Astrocyte (in vitro differentiated cells and primary cell): ENCODE results near the gene LRG1. TPM values are rescaled to one million over a fixed set of nuclear protein-coding genes. Genes with fewer than 3 reads are reported as not detected.

Experiments used
- DNase-seq: peaks from one replicate; pipeline ENCODE4 v3.0.0-alpha.2; 2010; ENCODE audit warnings: low read depth
- FAIRE-seq: peaks from 2 replicates; lab custom pipeline; 2011; peaks lifted over from hg19 to GRCh38; lab: Jason Lieb, UNC
- H2AFZ ChIP-seq: 2 replicates; pipeline ENCODE4 v1.6.0; 2012; ENCODE audit warnings: low read depth, low read length, inconsistent platforms
- H3K27ac ChIP-seq: 2 replicates; pipeline ENCODE4 v1.5.1; 2011; ENCODE audit warnings: low read depth, low read length, inconsistent platforms
- H3K27me3 ChIP-seq: 2 replicates; pipeline ENCODE4 v1.6.0; 2011; ENCODE audit warnings: low read length, inconsistent platforms; ENCODE audit not compliant: insufficient read depth
- H3K36me3 ChIP-seq: 2 replicates; pipeline ENCODE4 v1.5.1; 2011; ENCODE audit warnings: low read length, inconsistent platforms; ENCODE audit not compliant: insufficient read depth
- H3K4me1 ChIP-seq: 2 replicates; pipeline ENCODE4 v1.5.1; 2011; ENCODE audit warnings: low read length, inconsistent platforms; ENCODE audit not compliant: insufficient read depth
- H3K4me2 ChIP-seq: 2 replicates; pipeline ENCODE4 v1.6.0; 2012; ENCODE audit warnings: low read length, inconsistent platforms
- H3K4me3 ChIP-seq: 2 replicates; pipeline ENCODE4 v1.5.1; 2011; ENCODE audit warnings: low read depth, mild to moderate bottlenecking, low read length, inconsistent platforms; ENCODE audit not compliant: insufficient read depth
- H3K79me2 ChIP-seq: 2 replicates; pipeline ENCODE4 v1.6.0; 2012; ENCODE audit warnings: mild to moderate bottlenecking, low read length, inconsistent platforms; ENCODE audit not compliant: insufficient read depth
- H3K9ac ChIP-seq: 2 replicates; pipeline ENCODE4 v1.6.0; 2012; ENCODE audit warnings: mild to moderate bottlenecking, low read length, inconsistent platforms
- H3K9me3 ChIP-seq: 2 replicates; pipeline ENCODE4 v1.5.1; 2012; ENCODE audit warnings: low read depth, mild to moderate bottlenecking, low read length, inconsistent platforms; ENCODE audit not compliant: insufficient read depth
- H4K20me1 ChIP-seq: 2 replicates; pipeline ENCODE4 v1.6.0; 2012; ENCODE audit warnings: low read length, inconsistent platforms; ENCODE audit not compliant: insufficient read depth
- H3K27ac Mint-ChIP-seq: one replicate; pipeline ENCODE4 v1.8.0; 2021; ENCODE audit warnings: mild to moderate bottlenecking, mixed read lengths; ENCODE audit not compliant: unreplicated experiment
- H3K27me3 Mint-ChIP-seq: one replicate; pipeline ENCODE4 v1.8.0; 2021; ENCODE audit warnings: low read depth, mixed read lengths; ENCODE audit not compliant: unreplicated experiment
- H3K36me3 Mint-ChIP-seq: one replicate; pipeline ENCODE4 v1.8.0; 2021; ENCODE audit warnings: low read depth, mixed read lengths; ENCODE audit not compliant: unreplicated experiment
- H3K4me1 Mint-ChIP-seq: one replicate; pipeline ENCODE4 v1.8.0; 2021; ENCODE audit warnings: low read depth, mixed read lengths; ENCODE audit not compliant: unreplicated experiment
- H3K4me3 Mint-ChIP-seq: one replicate; pipeline ENCODE4 v1.8.0; 2021; ENCODE audit warnings: mild to moderate bottlenecking, moderate library complexity, mixed read lengths; ENCODE audit not compliant: unreplicated experiment
- H3K9me3 Mint-ChIP-seq: one replicate; pipeline ENCODE4 v1.8.0; 2021; ENCODE audit warnings: mild to moderate bottlenecking, mixed read lengths; ENCODE audit not compliant: unreplicated experiment
- EZH2 ChIP-seq: IDR thresholded peaks from 2 replicates; pipeline ENCODE4 v1.6.1; 2012; ENCODE audit warnings: mild to moderate bottlenecking, low read length, inconsistent platforms; ENCODE audit not compliant: insufficient read depth
- total RNA-seq: library from RNA; stranded (reverse); gene quantifications from 2 replicates; pipeline ENCODE4 v1.2.1, GENCODE V29; 2021
- TF ChIP-seq, protein P1 (sequence below): IDR thresholded peaks from 2 replicates; pipeline ENCODE4 v1.5.1; 2011; ENCODE audit warnings: low read depth, mild to moderate bottlenecking, inconsistent platforms, low read length, moderate library complexity; ENCODE audit not compliant: insufficient read depth

The LRG1 gene
- total RNA-seq, 1 donor from 2014 or later, result 0.14 TPM

- FAIRE-seq (no peak), DNase-seq (no peak)
- H3K9ac ChIP-seq, result no peak overlapping the region
- Mint-ChIP-seq H3K27ac (no peak overlapping the region), H3K4me1 (no peaks in the 10 kb centered on the region), H3K9me3 (no peaks in the 10 kb centered on the region), H3K36me3 (no peaks in the 10 kb centered on the region), H3K27me3 (peaks cover 18% of the 10 kb centered on the region), H3K4me3 (no peak overlapping the region)
- H2AFZ ChIP-seq, result no peak overlapping the region
- H3K4me2 ChIP-seq, result no peak overlapping the region
- TF ChIP-seq, protein P1, sequence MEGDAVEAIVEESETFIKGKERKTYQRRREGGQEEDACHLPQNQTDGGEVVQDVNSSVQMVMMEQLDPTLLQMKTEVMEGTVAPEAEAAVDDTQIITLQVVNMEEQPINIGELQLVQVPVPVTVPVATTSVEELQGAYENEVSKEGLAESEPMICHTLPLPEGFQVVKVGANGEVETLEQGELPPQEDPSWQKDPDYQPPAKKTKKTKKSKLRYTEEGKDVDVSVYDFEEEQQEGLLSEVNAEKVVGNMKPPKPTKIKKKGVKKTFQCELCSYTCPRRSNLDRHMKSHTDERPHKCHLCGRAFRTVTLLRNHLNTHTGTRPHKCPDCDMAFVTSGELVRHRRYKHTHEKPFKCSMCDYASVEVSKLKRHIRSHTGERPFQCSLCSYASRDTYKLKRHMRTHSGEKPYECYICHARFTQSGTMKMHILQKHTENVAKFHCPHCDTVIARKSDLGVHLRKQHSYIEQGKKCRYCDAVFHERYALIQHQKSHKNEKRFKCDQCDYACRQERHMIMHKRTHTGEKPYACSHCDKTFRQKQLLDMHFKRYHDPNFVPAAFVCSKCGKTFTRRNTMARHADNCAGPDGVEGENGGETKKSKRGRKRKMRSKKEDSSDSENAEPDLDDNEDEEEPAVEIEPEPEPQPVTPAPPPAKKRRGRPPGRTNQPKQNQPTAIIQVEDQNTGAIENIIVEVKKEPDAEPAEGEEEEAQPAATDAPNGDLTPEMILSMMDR, result no peak
- TF ChIP-seq EZH2, result no peak
- H3K4me3 ChIP-seq, result no peak overlapping the region
- no peaks in the 10 kb centered on the region for H3K27me3 ChIP-seq
- no peaks in the 10 kb centered on the region for H4K20me1 ChIP-seq
- H3K9me3 ChIP-seq, result no peaks in the 10 kb centered on the region
- no peak overlapping the region for H3K27ac ChIP-seq
- no peaks in the 10 kb centered on the region for H3K4me1 ChIP-seq
- H3K79me2 ChIP-seq, result no peaks in the 10 kb centered on the region
- no peaks in the 10 kb centered on the region for H3K36me3 ChIP-seq
Observed at GRCh38 chr19:4513248-4513647, 26.6 kb downstream of the LRG1 start.

DNA sequence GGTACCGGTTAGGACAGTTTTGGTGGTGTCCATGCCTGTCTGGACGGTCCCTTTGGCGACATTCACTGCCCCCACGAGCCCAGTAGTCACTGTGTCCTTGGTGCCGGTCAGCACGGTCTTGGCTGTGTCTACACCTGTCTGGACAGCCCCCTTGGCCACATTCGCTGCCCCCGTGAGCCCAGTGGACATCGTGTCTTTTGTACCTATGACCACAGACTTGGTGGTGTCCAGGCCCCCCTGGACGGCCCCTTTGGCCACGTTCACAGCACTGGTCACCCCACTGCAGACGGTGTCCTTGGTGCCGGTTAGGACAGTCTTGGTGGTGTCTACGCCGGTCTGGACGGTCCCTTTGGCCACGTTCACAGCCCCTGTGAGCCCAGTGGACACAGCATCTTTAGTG is 27.8 kb downstream of the LRG1 start:
- TF ChIP-seq, protein P1, result no peak
- TF ChIP-seq EZH2, result no peak
- Histone ChIP-seq H3K4me1 (peaks cover 2% of the 10 kb centered on the region), H3K4me3 (no peak overlapping the region), H3K9ac (no peak overlapping the region), H3K4me2 (no peak overlapping the region), H3K36me3 (no peaks in the 10 kb centered on the region), H3K79me2 (no peaks in the 10 kb centered on the region), H3K9me3 (no peaks in the 10 kb centered on the region), H4K20me1 (no peaks in the 10 kb centered on the region), H3K27me3 (no peaks in the 10 kb centered on the region), H3K27ac (no peak overlapping the region), H2AFZ (no peak overlapping the region)
- no peaks in the 10 kb centered on the region for H3K4me1 Mint-ChIP-seq
- H3K36me3 Mint-ChIP-seq, result no peaks in the 10 kb centered on the region
- no peak for DNase-seq
- H3K27ac Mint-ChIP-seq, result no peak overlapping the region
- H3K4me3 Mint-ChIP-seq, result no peak overlapping the region
- peaks cover 18% of the 10 kb centered on the region for H3K27me3 Mint-ChIP-seq
- no peaks in the 10 kb centered on the region for H3K9me3 Mint-ChIP-seq
- no peak for FAIRE-seq

DNA sequence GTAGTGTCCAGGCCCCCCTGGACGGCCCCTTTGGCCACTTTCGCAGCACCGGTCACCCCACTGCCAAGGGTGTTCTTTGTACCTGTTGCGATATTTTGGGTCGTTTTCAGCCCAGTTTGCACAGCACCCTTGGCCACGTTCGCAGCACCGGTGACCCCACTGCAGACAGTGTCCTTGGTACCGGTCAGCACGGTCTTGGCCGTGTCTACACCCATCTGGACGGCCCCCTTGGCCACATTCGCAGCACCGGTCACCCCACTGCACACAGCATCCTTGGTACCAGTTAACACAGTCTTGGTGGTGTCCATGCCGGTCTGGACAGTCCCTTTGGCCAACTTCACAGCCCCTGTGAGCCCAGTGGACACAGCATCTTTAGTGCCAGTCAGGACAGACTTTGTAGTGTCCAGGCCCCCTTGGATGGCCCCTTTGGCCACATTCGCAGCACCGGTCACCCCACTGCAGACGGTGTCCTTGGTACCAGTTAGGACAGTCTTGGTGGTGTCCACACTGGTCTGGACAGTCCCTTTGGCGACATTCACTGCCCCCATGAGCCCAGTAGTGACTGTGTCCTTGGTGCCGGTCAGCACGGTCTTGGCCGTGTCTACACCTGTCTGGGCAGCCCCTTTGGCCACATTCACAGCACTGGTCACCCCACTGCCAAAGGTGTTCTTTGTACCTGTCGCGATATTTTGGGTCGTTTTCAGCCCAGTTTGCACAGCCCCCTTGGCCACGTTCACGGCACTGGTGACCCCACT is 28.4 kb downstream of the LRG1 start:
- Histone ChIP-seq H3K4me1 (peaks cover 8% of the 10 kb centered on the region), H4K20me1 (no peaks in the 10 kb centered on the region), H3K79me2 (no peaks in the 10 kb centered on the region), H3K4me3 (no peak overlapping the region), H2AFZ (no peak overlapping the region), H3K27ac (no peak overlapping the region), H3K36me3 (no peaks in the 10 kb centered on the region), H3K4me2 (no peak overlapping the region), H3K27me3 (no peaks in the 10 kb centered on the region), H3K9me3 (no peaks in the 10 kb centered on the region), H3K9ac (no peak overlapping the region)
- Mint-ChIP-seq H3K9me3 (no peaks in the 10 kb centered on the region), H3K27me3 (peaks cover 18% of the 10 kb centered on the region), H3K27ac (no peak overlapping the region), H3K36me3 (no peaks in the 10 kb centered on the region), H3K4me3 (no peak overlapping the region), H3K4me1 (peaks cover 3% of the 10 kb centered on the region)
- FAIRE-seq, result no peak
- DNase-seq, result no peak
- TF ChIP-seq, protein P1, result no peak
